IMR-90 (cell line): ENCODE data around the gene SLX4IP. TPM values are rescaled to one million over a fixed set of nuclear protein-coding genes. Genes with fewer than 3 reads are reported as not detected.

Experiments
- ATAC-seq: fragments of 200-7000 bp; cut with Tn5 transposase; 2 replicates; pipeline ENCODE4 v1.9.1; 2020; ENCODE audit warnings: low read depth, mild to moderate bottlenecking, moderate library complexity
- BruUV-seq: library from RNA; stranded (reverse); fragments of 400-500 nt; replicated peaks from 2 replicates; lab custom pipeline; 2021; lab: Mats Ljungman, UMichigan
- CTCF ChIA-PET: fragments of 300-600 bp; formaldehyde crosslinking; extraction: SDS; loops from one replicate; lab custom pipeline; 2021; ENCODE audit warnings: antibody characterized with exemption; lab: Yijun Ruan, JAX
- POLR2A ChIA-PET: fragments of 300-600 bp; sonication (Branson Sonifier 250); formaldehyde crosslinking; loops from one replicate; lab custom pipeline; 2022; ENCODE audit warnings: antibody characterized with exemption; ENCODE audit not compliant: unreplicated experiment; lab: Charles Lee
- DNase-seq: peaks from one replicate; pipeline ENCODE4 v3.0.0; 2013
- H2AFZ ChIP-seq: replicated peaks from 2 replicates; pipeline ENCODE3; 2013; ENCODE audit warnings: low read length, mild to moderate bottlenecking; ENCODE audit not compliant: poor library complexity
- H2AK5ac ChIP-seq: 2 replicates; pipeline ENCODE4 v1.6.1; 2013; ENCODE audit warnings: low read depth, low read length, inconsistent platforms
- H2AK9ac ChIP-seq: replicated peaks from 2 replicates; pipeline ENCODE3; 2013; ENCODE audit warnings: mild to moderate bottlenecking, low read depth, low read length, moderate library complexity; ENCODE audit not compliant: poor library complexity
- H2BK120ac ChIP-seq: 2 replicates; pipeline ENCODE4 v1.6.1; 2013; ENCODE audit warnings: low read depth, low read length, inconsistent platforms
- H2BK15ac ChIP-seq: 3 replicates; pipeline ENCODE4 v1.6.1; 2013; ENCODE audit warnings: low read depth, low read length, inconsistent platforms
- H2BK20ac ChIP-seq: 2 replicates; pipeline ENCODE4 v1.6.1; 2013; ENCODE audit warnings: low read depth, mild to moderate bottlenecking, inconsistent platforms, low read length, moderate library complexity
- H2BK5ac ChIP-seq: 2 replicates; pipeline ENCODE4 v1.6.1; 2013; ENCODE audit warnings: mild to moderate bottlenecking, low read depth, low read length, inconsistent platforms; ENCODE audit not compliant: poor library complexity, severe bottlenecking
- H3K14ac ChIP-seq: replicated peaks from 2 replicates; pipeline ENCODE4 v1.6.1; 2013; ENCODE audit warnings: low read depth, low read length, inconsistent platforms
- H3K18ac ChIP-seq: 2 replicates; pipeline ENCODE4 v1.6.1; 2013; ENCODE audit warnings: low read depth, low read length, control low read depth
- H3K23ac ChIP-seq: 2 replicates; pipeline ENCODE4 v1.6.1; 2013; ENCODE audit warnings: low read depth, low read length, inconsistent platforms
- H3K27ac ChIP-seq: 2 replicates; pipeline ENCODE4 v1.5.1; 2013; ENCODE audit warnings: mild to moderate bottlenecking, control low read depth, low read length; ENCODE audit not compliant: insufficient read depth
- H3K27me3 ChIP-seq: 2 replicates; pipeline ENCODE4 v1.6.1; 2013; ENCODE audit warnings: low read length; ENCODE audit not compliant: control insufficient read depth, insufficient read depth
- H3K36me3 ChIP-seq: 2 replicates; pipeline ENCODE4 v1.6.1; 2013; ENCODE audit warnings: low read length, mixed read lengths; ENCODE audit not compliant: control insufficient read depth, insufficient read depth
- H3K4ac ChIP-seq: 2 replicates; pipeline ENCODE4 v1.6.1; 2013; ENCODE audit warnings: low read depth, low read length, inconsistent platforms
- H3K4me1 ChIP-seq: 2 replicates; pipeline ENCODE4 v1.6.1; 2013; ENCODE audit warnings: low read length, mixed read lengths; ENCODE audit not compliant: control insufficient read depth, insufficient read depth
- H3K4me2 ChIP-seq: 2 replicates; pipeline ENCODE4 v1.6.1; 2013; ENCODE audit warnings: low read depth, mild to moderate bottlenecking, control low read depth, low read length, moderate library complexity
- H3K4me3 ChIP-seq: 2 replicates; pipeline ENCODE4 v1.5.1; 2013; ENCODE audit warnings: low read depth, mild to moderate bottlenecking, control low read depth, low read length, moderate library complexity; ENCODE audit not compliant: insufficient read depth
- H3K56ac ChIP-seq: 2 replicates; pipeline ENCODE4 v1.6.1; 2013; ENCODE audit warnings: low read length, inconsistent platforms; ENCODE audit not compliant: insufficient read depth; ENCODE audit errors: extremely low read depth
- H3K79me1 ChIP-seq, 2 experiments: 2 replicates each; pipeline ENCODE4 v1.6.1; 2013; ENCODE audit warnings: low read length in 2 of 2, inconsistent platforms in 1 of 2, low read depth in 1 of 2
- H3K9ac ChIP-seq: 2 replicates; pipeline ENCODE4 v1.6.1; 2013; ENCODE audit warnings: low read depth, low read length, control low read depth
- H3K9me1 ChIP-seq: 2 replicates; pipeline ENCODE4 v1.6.1; 2013; ENCODE audit warnings: low read length, inconsistent platforms; ENCODE audit not compliant: insufficient read depth
- H3K9me3 ChIP-seq: 2 replicates; pipeline ENCODE4 v1.6.1; 2013; ENCODE audit warnings: low read length; ENCODE audit not compliant: control insufficient read depth, insufficient read depth
- H4K20me1 ChIP-seq: 2 replicates; pipeline ENCODE4 v1.6.1; 2013; ENCODE audit warnings: low read length, inconsistent platforms; ENCODE audit not compliant: insufficient read depth
- H4K5ac ChIP-seq: 2 replicates; pipeline ENCODE4 v1.6.1; 2013; ENCODE audit warnings: mild to moderate bottlenecking, low read depth, low read length, control low read depth
- H4K8ac ChIP-seq, 2 experiments: 2 replicates each; pipeline ENCODE4 v1.6.1; 2013; ENCODE audit warnings: low read depth in 2 of 2, low read length in 2 of 2, control low read depth in 1 of 2, inconsistent platforms in 1 of 2
- H4K91ac ChIP-seq: 2 replicates; pipeline ENCODE4 v1.6.1; 2013; ENCODE audit warnings: low read depth, low read length, inconsistent platforms; ENCODE audit not compliant: insufficient read depth
- BHLHE40 ChIP-seq: fragments of 150-350 bp; IDR thresholded peaks from 2 replicates; pipeline ENCODE4 v1.6.1; 2016; ENCODE audit warnings: mild to moderate bottlenecking, low read depth, low read length
- CEBPB ChIP-seq: IDR thresholded peaks from 2 replicates; pipeline ENCODE4 v1.6.1; 2012; ENCODE audit warnings: low read depth, low read length, improper control_type of control experiment
- CHD1 ChIP-seq: IDR thresholded peaks from 2 replicates; pipeline ENCODE4 v1.6.1; 2012; ENCODE audit warnings: low read depth, low read length, improper control_type of control experiment
- CTCF ChIP-seq: conservative IDR thresholded peaks from 2 replicates; pipeline ENCODE4 v1.5.1; 2012; ENCODE audit warnings: mild to moderate bottlenecking, low read depth, low read length, improper control_type of control experiment
- FOS ChIP-seq: fragments of 150-350 bp; IDR thresholded peaks from 2 replicates; pipeline ENCODE4 v1.6.1; 2016; ENCODE audit warnings: low read depth, low read length
- MAFK ChIP-seq: IDR thresholded peaks from 2 replicates; pipeline ENCODE4 v1.6.1; 2012; ENCODE audit warnings: low read depth, low read length, improper control_type of control experiment
- MAZ ChIP-seq: IDR thresholded peaks from 2 replicates; pipeline ENCODE4 v1.6.1; 2012; ENCODE audit warnings: low read depth, mild to moderate bottlenecking, low read length, improper control_type of control experiment, moderate library complexity, borderline replicate concordance
- MXI1 ChIP-seq: IDR thresholded peaks from 2 replicates; pipeline ENCODE4 v1.6.1; 2012; ENCODE audit warnings: low read depth, mild to moderate bottlenecking, low read length, moderate library complexity, borderline replicate concordance
- POLR2A ChIP-seq: IDR thresholded peaks from 2 replicates; pipeline ENCODE4 v1.6.1; 2012; ENCODE audit warnings: mild to moderate bottlenecking, low read depth, low read length
- RAD21 ChIP-seq: IDR thresholded peaks from 2 replicates; pipeline ENCODE4 v1.6.1; 2012; ENCODE audit warnings: low read length, improper control_type of control experiment
- RCOR1 ChIP-seq: IDR thresholded peaks from 2 replicates; pipeline ENCODE4 v1.6.1; 2012; ENCODE audit warnings: mild to moderate bottlenecking, low read length, improper control_type of control experiment; ENCODE audit not compliant: insufficient replicate concordance
- RFX5 ChIP-seq: IDR thresholded peaks from 2 replicates; pipeline ENCODE4 v1.8.0; 2012; ENCODE audit warnings: low read depth, mild to moderate bottlenecking, low read length, moderate library complexity
- SMC3 ChIP-seq: fragments of 150-350 bp; IDR thresholded peaks from 2 replicates; pipeline ENCODE4 v1.6.1; 2016; ENCODE audit warnings: low read depth, mild to moderate bottlenecking, antibody characterized with exemption, low read length, moderate library complexity
- WGBS, 2 experiments: methylation state at CpG; one replicate each; pipeline versions ENCODE4 v1.1.5 to v1.1.7; 2013; ENCODE audit warnings: missing lambda C conversion rate in 2 of 2; ENCODE audit not compliant: insufficient read length in 1 of 2; ENCODE audit errors: extremely low coverage in 2 of 2; 5-methylcytosine and 5-hydroxymethylcytosine counted together
- dilution Hi-C: fragments of 300-500 bp; cut with HindIII; formaldehyde crosslinking; loops from one replicate; pipeline ENCODE4 v1.14.3; 2018; ENCODE audit warnings: low sequenced_read_pairs; ENCODE audit not compliant: unreplicated experiment
- in situ Hi-C: fragments of 300-500 bp; cut with MboI; formaldehyde crosslinking; loops from 3 replicates; pipeline ENCODE4 v1.14.3; 2019; ENCODE audit warnings: low sequenced_read_pairs, inconsistent platforms, mixed read lengths
- intact Hi-C: fragments of 100-400 bp; cut with micrococcal nuclease; formaldehyde crosslinking; loops from 2 replicates; pipeline ENCODE4 v1.10.0; 2022
- polyA plus RNA-seq, 3 experiments: library from polyadenylated mRNA; depleted of rRNA; stranded (reverse); fragments of >200 nt; gene quantifications; 2 replicates each; pipeline ENCODE4 v1.2.3, GENCODE V29; 2012; ENCODE audit warnings: low replicate concordance in 1 of 3
- total RNA-seq: library from RNA; depleted of rRNA; stranded (reverse); fragments of >200 nt; gene quantifications from 2 replicates; pipeline ENCODE4 v1.2.3, GENCODE V29; 2012
- TF ChIP-seq, protein P1 (sequence below): fragments of 150-350 bp; IDR thresholded peaks from 2 replicates; pipeline ENCODE4 v1.6.1; 2017; ENCODE audit warnings: mild to moderate bottlenecking, antibody characterized with exemption, low read length, low read depth
- TF ChIP-seq, protein P2 (sequence below): fragments of 150-350 bp; IDR thresholded peaks from 2 replicates; pipeline ENCODE4 v1.6.1; 2016; ENCODE audit warnings: low read depth, mild to moderate bottlenecking, low read length, moderate library complexity, borderline replicate concordance

Gene SLX4IP
- total and polyA plus RNA-seq, 2 of the 4 experiments (the other 2 are of a cell fraction) = 1.3 to 5.9 TPM

- Histone ChIP-seq H3K4ac (no peak overlapping the region), H3K14ac (no peak overlapping the region), H4K8ac (no peak overlapping the region), H2AK5ac (no peak overlapping the region), H3K9me3 (no peaks in the 10 kb centered on the region), H2BK120ac (no peak overlapping the region), H4K91ac (no peak overlapping the region), H3K23ac (no peak overlapping the region), H2AK9ac (no peak overlapping the region), H3K4me1 (no peaks in the 10 kb centered on the region), H2BK20ac (no peak overlapping the region), H2AFZ (peak overlapping the region; percentile 13), H3K4me3 (no peak overlapping the region), H3K27me3 (no peaks in the 10 kb centered on the region), H3K4me2 (no peak overlapping the region), H3K9me1 (no peaks in the 10 kb centered on the region), H4K5ac (no peak overlapping the region), H2BK5ac (no peak overlapping the region), H3K79me1 (peaks cover 9 to 18% of the 10 kb centered on the region in 2 experiments), H4K20me1 (no peaks in the 10 kb centered on the region), H3K56ac (no peak overlapping the region), H2BK15ac (no peak overlapping the region), H3K9ac (no peak overlapping the region), H3K36me3 (peaks cover 3% of the 10 kb centered on the region), H3K27ac (no peak overlapping the region), H3K18ac (no peak overlapping the region)
- WGBS, 2 experiments = no CpG with 5 or more reads among the region's 5 CpGs
- DNase-seq (no peak), ATAC-seq (no peak)
- intact Hi-C loops = no loop called here
- ChIA-PET POLR2A (no interaction called here), CTCF (no interaction called here)
- no TSS peak for BruUV-seq
- in situ Hi-C loops = loop anchor here (10.0 kb wide), 1 partner anchor 788 kb away; no protein-coding TSS in a partner anchor
- dilution Hi-C loops = no loop called here
- TF ChIP-seq MAZ (no peak), RCOR1 (no peak), CEBPB (no peak), RFX5 (no peak), BHLHE40 (no peak), SMC3 (no peak), RAD21 (peak; percentile 20; the same call in 1 of the 2 replicates), MXI1 (no peak), CTCF (0 out of 2 replicates have a peak, but pooled peaks have one; percentile 12), POLR2A (no peak), MAFK (no peak), CHD1 (no peak), FOS (no peak)
- TF ChIP-seq, protein P1, sequence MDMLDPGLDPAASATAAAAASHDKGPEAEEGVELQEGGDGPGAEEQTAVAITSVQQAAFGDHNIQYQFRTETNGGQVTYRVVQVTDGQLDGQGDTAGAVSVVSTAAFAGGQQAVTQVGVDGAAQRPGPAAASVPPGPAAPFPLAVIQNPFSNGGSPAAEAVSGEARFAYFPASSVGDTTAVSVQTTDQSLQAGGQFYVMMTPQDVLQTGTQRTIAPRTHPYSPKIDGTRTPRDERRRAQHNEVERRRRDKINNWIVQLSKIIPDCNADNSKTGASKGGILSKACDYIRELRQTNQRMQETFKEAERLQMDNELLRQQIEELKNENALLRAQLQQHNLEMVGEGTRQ = no peak
- TF ChIP-seq, protein P2, sequence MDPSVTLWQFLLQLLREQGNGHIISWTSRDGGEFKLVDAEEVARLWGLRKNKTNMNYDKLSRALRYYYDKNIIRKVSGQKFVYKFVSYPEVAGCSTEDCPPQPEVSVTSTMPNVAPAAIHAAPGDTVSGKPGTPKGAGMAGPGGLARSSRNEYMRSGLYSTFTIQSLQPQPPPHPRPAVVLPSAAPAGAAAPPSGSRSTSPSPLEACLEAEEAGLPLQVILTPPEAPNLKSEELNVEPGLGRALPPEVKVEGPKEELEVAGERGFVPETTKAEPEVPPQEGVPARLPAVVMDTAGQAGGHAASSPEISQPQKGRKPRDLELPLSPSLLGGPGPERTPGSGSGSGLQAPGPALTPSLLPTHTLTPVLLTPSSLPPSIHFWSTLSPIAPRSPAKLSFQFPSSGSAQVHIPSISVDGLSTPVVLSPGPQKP = no peak
These were observed 22.3 kb upstream of the SLX4IP start for GRCh38 chr20:10412591-10413408.
